ENCODE data around the gene MPV17. TPM values are rescaled to one million over a fixed set of nuclear protein-coding genes. Genes with fewer than 3 reads are reported as not detected.

Gene MPV17
- total and polyA plus RNA-seq, 2 of the 13 experiments (the other 11 are each of a cell fraction or from before 2014, with no cell fraction given), result 48.9 to 129 TPM

GRCh38 chr2:27370026-27370815 lies 47.3 kb upstream of the MPV17 start, which contains the start of the genes EIF2B4 and SNX17 (continued):
- TF ChIP-seq TFE3 (CRISPR knock-in tag; IDR thresholded peaks at IDR 0.05) (no peak; the same call in 1 of the 2 replicates), NFAT5 (CRISPR knock-in tag; IDR thresholded peaks at IDR 0.05) (peak; percentile 75), HDAC6 (IDR thresholded peaks at IDR 0.05; ENCODE audit: low read depth, low read length) (no peak), CREBL2 (CRISPR knock-in tag; IDR thresholded peaks at IDR 0.05; ENCODE audit: borderline replicate concordance) (no peak; the same call in 1 of the 2 replicates), ZBTB8A (CRISPR knock-in tag; IDR thresholded peaks at IDR 0.05; ENCODE audit: borderline replicate concordance, low read depth) (0 out of 2 replicates have a peak, but pooled peaks have one; percentile 89), TAF15 (IDR thresholded peaks at IDR 0.05; ENCODE audit: low read depth, low read length, poor library complexity, severe bottlenecking) (peak; percentile 59), ZNF580 (CRISPR knock-in tag; IDR thresholded peaks at IDR 0.05; ENCODE audit: borderline replicate concordance, low read depth) (peak; percentile 97; the same call in 1 of the 2 replicates), NRL (CRISPR knock-in tag; IDR thresholded peaks at IDR 0.05; ENCODE audit: borderline replicate concordance) (peak; percentile 91), ZNF382 (CRISPR knock-in tag; IDR thresholded peaks at IDR 0.05; ENCODE audit: borderline replicate concordance) (no peak), ATRX (CRISPR knock-in tag; IDR thresholded peaks at IDR 0.05; ENCODE audit: borderline replicate concordance) (no peak), ZNF839 (CRISPR knock-in tag; IDR thresholded peaks at IDR 0.05; ENCODE audit: borderline replicate concordance) (peak; percentile 59; the same call in 1 of the 2 replicates), KLF6 (CRISPR knock-in tag; IDR thresholded peaks at IDR 0.05) (peak; percentile 85; the same call in 1 of the 2 replicates), SKIL (CRISPR knock-in tag; IDR thresholded peaks at IDR 0.05; ENCODE audit: borderline replicate concordance) (peak; percentile 35; the same call in 1 of the 2 replicates), KLF16 (CRISPR knock-in tag; IDR thresholded peaks at IDR 0.05) (peak; percentile 84 to 97; a peak in 3 of 4 replicates), ATF7 (IDR thresholded peaks at IDR 0.05) (no peak), ATF7 (CRISPR knock-in tag; IDR thresholded peaks at IDR 0.05) (0 out of 2 replicates have a peak, but pooled peaks have one; percentile 82), NFYB (CRISPR knock-in tag; IDR thresholded peaks at IDR 0.05) (peak; percentile 50; the same call in 1 of the 2 replicates), KDM1A (CRISPR knock-in tag; IDR thresholded peaks at IDR 0.05) (no peak; the same call in 1 of the 2 replicates), TMF1 (CRISPR knock-in tag; IDR thresholded peaks at IDR 0.05; ENCODE audit: low read depth) (peak; percentile 76)

All from HepG2 (cell line).